Panc1 (cell line): ENCODE measurements around the gene ATP13A2. TPM values are rescaled to one million over a fixed set of nuclear protein-coding genes. Genes with fewer than 3 reads are reported as not detected.

Source experiments
- ATAC-seq: fragments of 200-7000 bp; cut with Tn5 transposase; 2 replicates; pipeline ENCODE4 v1.9.1; 2020; ENCODE audit warnings: mild to moderate bottlenecking, moderate library complexity
- BruUV-seq: library from RNA; stranded (reverse); fragments of 400-500 nt; replicated peaks from 2 replicates; lab custom pipeline; 2021; lab: Mats Ljungman, UMichigan
- CTCF ChIA-PET: fragments of 300-600 bp; sonication (Branson Sonifier 250); formaldehyde crosslinking; loops from one replicate; lab custom pipeline; 2022; ENCODE audit warnings: antibody characterized with exemption; lab: Charles Lee
- POLR2A ChIA-PET: fragments of 300-600 bp; sonication (Branson Sonifier 250); formaldehyde crosslinking; loops from one replicate; lab custom pipeline; 2022; ENCODE audit warnings: antibody characterized with exemption; lab: Charles Lee
- DNase-seq: peaks from one replicate; pipeline ENCODE4 v3.0.0-alpha.2; 2010; ENCODE audit warnings: low read depth, low spot score
- H3K27ac ChIP-seq: 2 replicates; pipeline ENCODE4 v1.5.1; 2011; ENCODE audit warnings: mild to moderate bottlenecking, low read length, inconsistent platforms
- H3K27me3 ChIP-seq: fragments of 200-500 bp; sonication (Bioruptor generic); 2 replicates; pipeline ENCODE4 v1.6.0; 2014; ENCODE audit warnings: low read length, inconsistent platforms; ENCODE audit not compliant: control insufficient read depth, insufficient read depth
- H3K36me3 ChIP-seq: fragments of 200-500 bp; sonication (Bioruptor generic); 2 replicates; pipeline ENCODE4 v1.5.1; 2014; ENCODE audit warnings: inconsistent platforms, mild to moderate bottlenecking, low read length, moderate library complexity; ENCODE audit not compliant: control insufficient read depth, insufficient read depth
- H3K4me1 ChIP-seq: 2 replicates; pipeline ENCODE4 v1.5.1; 2011; ENCODE audit warnings: inconsistent platforms, mild to moderate bottlenecking, low read length, moderate library complexity; ENCODE audit not compliant: control insufficient read depth, insufficient read depth
- H3K4me3 ChIP-seq, 2 experiments: 2 replicates each; pipeline ENCODE4 v1.5.1; 2011 to 2012; ENCODE audit warnings: low read depth in 2 of 2, low read length in 2 of 2, mild to moderate bottlenecking in 2 of 2, inconsistent platforms in 1 of 2, moderate library complexity in 1 of 2
- H3K9me3 ChIP-seq: fragments of 200-500 bp; sonication (Bioruptor generic); 2 replicates; pipeline ENCODE4 v1.5.1; 2014; ENCODE audit warnings: low read depth, mild to moderate bottlenecking, inconsistent platforms, low read length, moderate library complexity; ENCODE audit not compliant: control insufficient read depth, insufficient read depth
- CTCF ChIP-seq: fragments of 450-650 bp; IDR thresholded peaks from 2 replicates; pipeline ENCODE4 v1.5.1; 2017; ENCODE audit warnings: mild to moderate bottlenecking
- POLR2AphosphoS5 ChIP-seq: IDR thresholded peaks from 2 replicates; pipeline ENCODE4 v1.6.1; 2012; ENCODE audit warnings: mild to moderate bottlenecking, low read depth, low read length, moderate library complexity
- REST ChIP-seq, 2 experiments: IDR thresholded peaks; 2 replicates each; pipeline ENCODE4 v1.6.1; 2011 to 2012; ENCODE audit warnings: low read depth in 2 of 2, control low read depth in 1 of 2, low read length in 1 of 2, mild to moderate bottlenecking in 1 of 2, moderate library complexity in 1 of 2; ENCODE audit not compliant: insufficient read depth in 1 of 2
- SIN3A ChIP-seq: IDR thresholded peaks from 2 replicates; pipeline ENCODE4 v1.6.1; 2012; ENCODE audit warnings: low read depth, mild to moderate bottlenecking, low read length, moderate library complexity, borderline replicate concordance; ENCODE audit not compliant: insufficient read depth
- TCF7L2 ChIP-seq: IDR thresholded peaks from 2 replicates; pipeline ENCODE4 v1.6.1; 2011; ENCODE audit warnings: mild to moderate bottlenecking, low read depth, low read length, inconsistent platforms
- in situ Hi-C: cut with HindIII; loops from 2 replicates; pipeline ENCODE4 v1.10.0; 2016; ENCODE audit warnings: low sequenced_read_pairs, low pct_unique_long_range_greater_than_20kb
- intact Hi-C: fragments of 100-400 bp; cut with micrococcal nuclease; formaldehyde crosslinking; loops from one replicate; pipeline ENCODE4 v1.10.0; 2022; ENCODE audit not compliant: unreplicated experiment
- total RNA-seq: library from RNA; stranded (reverse); gene quantifications from one replicate; pipeline ENCODE4 v1.2.1, GENCODE V29; 2021; ENCODE audit not compliant: unreplicated experiment

The ATP13A2 gene
- total RNA-seq, 1 experiment from 2014 or later: 49.9 TPM

GRCh38 chr1:16971341-16972188 lies 40.2 kb downstream of the ATP13A2 start:
- BruUV-seq: no TSS peak
- intact Hi-C loops (no loop called here), in situ Hi-C loops (no loop called here)
- DNase-seq (no peak), ATAC-seq (peak; percentile 47; the same call in 1 of the 2 replicates)
- CTCF ChIA-PET: no interaction called here
- H3K9me3 ChIP-seq: no peaks in the 10 kb centered on the region
- no peaks in the 10 kb centered on the region for H3K4me1 ChIP-seq
- no peak overlapping the region for H3K4me3 ChIP-seq
- no peaks in the 10 kb centered on the region for H3K27me3 ChIP-seq
- TF ChIP-seq SIN3A (no peak), CTCF (no peak), TCF7L2 (no peak), REST (IDR thresholded peaks at IDR 0.05; ENCODE audit: insufficient read depth in 1 of 2, low read depth in 2 of 2, low read length in 1 of 2) (no peak), POLR2AphosphoS5 (no peak)
- POLR2A ChIA-PET: no interaction called here
- no peaks in the 10 kb centered on the region for H3K36me3 ChIP-seq
- no peak overlapping the region for H3K27ac ChIP-seq

- intact Hi-C loops: no loop called here
- POLR2A ChIA-PET: no interaction called here
- CTCF ChIA-PET: interaction anchor here (0.5 to 0.6 kb wide), 2 partner anchors 30 to 359 kb away, joined by 3 read pairs; no protein-coding TSS in a partner anchor
Observed at GRCh38 chr1:16970132-16970910, 41.4 kb downstream of the ATP13A2 start.

More at GRCh38 chr1:16970132-16970910, 41.4 kb downstream of the ATP13A2 start:
- BruUV-seq: no TSS peak
- H3K27me3 ChIP-seq: no peaks in the 10 kb centered on the region
- DNase-seq (no peak), ATAC-seq (no peak)
- H3K36me3 ChIP-seq: no peaks in the 10 kb centered on the region
- in situ Hi-C loops: no loop called here
- TF ChIP-seq REST (IDR thresholded peaks at IDR 0.05; ENCODE audit: insufficient read depth in 1 of 2, low read depth in 2 of 2, low read length in 1 of 2) (no peak), CTCF (no peak), TCF7L2 (no peak), POLR2AphosphoS5 (no peak), SIN3A (no peak)
- H3K4me3 ChIP-seq: no peak overlapping the region
- no peaks in the 10 kb centered on the region for H3K9me3 ChIP-seq
- no peak overlapping the region for H3K27ac ChIP-seq
- H3K4me1 ChIP-seq: no peaks in the 10 kb centered on the region
